ENCODE results near the gene RTBDN.
"Not testable (repeated sequence)": the region's sequence is repeated elsewhere in the genome, so short reads cannot be mapped to it uniquely, and the experiment has no call there.

GRCh38 chr19:12817188-12817587 is 17.2 kb downstream of the RTBDN start:
- TF ChIP-seq, protein P1, sequence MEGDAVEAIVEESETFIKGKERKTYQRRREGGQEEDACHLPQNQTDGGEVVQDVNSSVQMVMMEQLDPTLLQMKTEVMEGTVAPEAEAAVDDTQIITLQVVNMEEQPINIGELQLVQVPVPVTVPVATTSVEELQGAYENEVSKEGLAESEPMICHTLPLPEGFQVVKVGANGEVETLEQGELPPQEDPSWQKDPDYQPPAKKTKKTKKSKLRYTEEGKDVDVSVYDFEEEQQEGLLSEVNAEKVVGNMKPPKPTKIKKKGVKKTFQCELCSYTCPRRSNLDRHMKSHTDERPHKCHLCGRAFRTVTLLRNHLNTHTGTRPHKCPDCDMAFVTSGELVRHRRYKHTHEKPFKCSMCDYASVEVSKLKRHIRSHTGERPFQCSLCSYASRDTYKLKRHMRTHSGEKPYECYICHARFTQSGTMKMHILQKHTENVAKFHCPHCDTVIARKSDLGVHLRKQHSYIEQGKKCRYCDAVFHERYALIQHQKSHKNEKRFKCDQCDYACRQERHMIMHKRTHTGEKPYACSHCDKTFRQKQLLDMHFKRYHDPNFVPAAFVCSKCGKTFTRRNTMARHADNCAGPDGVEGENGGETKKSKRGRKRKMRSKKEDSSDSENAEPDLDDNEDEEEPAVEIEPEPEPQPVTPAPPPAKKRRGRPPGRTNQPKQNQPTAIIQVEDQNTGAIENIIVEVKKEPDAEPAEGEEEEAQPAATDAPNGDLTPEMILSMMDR (IDR thresholded peaks at IDR 0.05) = not testable (repeated sequence)
- not testable (repeated sequence) for TF ChIP-seq POLR2A (IDR thresholded peaks at IDR 0.05)
